Measurements from ENCODE around the gene NSMCE4A.
"Not testable (repeated sequence)": the region's sequence is repeated elsewhere in the genome, so short reads cannot be mapped to it uniquely, and the experiment has no call there.

The NSMCE4A gene

GRCh38 chr10:121974535-121975294, at the start of gene NSMCE4A:
TSS of gene NSMCE4A (minus strand) at chr10:121975217. CDS start at chr10:121975165, 52 bp downstream.
- H3K36me3 ChIP-seq (ENCODE audit: insufficient read depth, insufficient read length, low read length): peaks cover 11% of the 10 kb centered on the region
- peak; percentile 58 for DNase-seq (ENCODE audit: low read depth, low spot score)

GRCh38 chr10:122023257-122023656, 48.2 kb upstream of the NSMCE4A start:
- H3K9ac ChIP-seq (ENCODE audit: insufficient read length, low read depth); H3K4me3 ChIP-seq (ENCODE audit: insufficient read length, low read depth); H3K9me3 ChIP-seq (ENCODE audit: insufficient read depth, low read length); DNase-seq (ENCODE audit: low read depth, low spot score); H3K4me1 ChIP-seq (ENCODE audit: insufficient read depth, insufficient read length); H3K27me3 ChIP-seq (ENCODE audit: insufficient read depth, insufficient read length); H3K36me3 ChIP-seq (ENCODE audit: insufficient read depth, insufficient read length, low read length): not testable (repeated sequence)

More at GRCh38 chr10:121974535-121975294, at the start of gene NSMCE4A:
- peaks cover 3% of the 10 kb centered on the region for H3K4me1 ChIP-seq (ENCODE audit: insufficient read depth, insufficient read length)
- TF ChIP-seq ZNF274 (IDR thresholded peaks at IDR 0.05; ENCODE audit: low read depth, low read length): no peak
- no peak for TF ChIP-seq SUZ12 (IDR thresholded peaks at IDR 0.05; ENCODE audit: extremely low read depth, insufficient read depth, insufficient read length)
- TF ChIP-seq YY1 (IDR thresholded peaks at IDR 0.05; ENCODE audit: insufficient read depth, insufficient read length): no peak
- no peaks in the 10 kb centered on the region for H3K27me3 ChIP-seq (ENCODE audit: insufficient read depth, insufficient read length)
- H3K9ac ChIP-seq (ENCODE audit: insufficient read length, low read depth): peak within 1 kb of the TSS; percentile 87
- peak within 1 kb of the TSS; percentile 73 for H3K4me3 ChIP-seq (ENCODE audit: insufficient read length, low read depth)
- peaks cover 33% of the 10 kb centered on the region for H3K9me3 ChIP-seq (ENCODE audit: insufficient read depth, low read length)

GRCh38 chr10:122022276-122022675, 47.3 kb upstream of the NSMCE4A start:
- Histone ChIP-seq H3K9ac (ENCODE audit: insufficient read length, low read depth) (no peak overlapping the region), H3K4me3 (ENCODE audit: insufficient read length, low read depth) (no peak overlapping the region), H3K27me3 (ENCODE audit: insufficient read depth, insufficient read length) (no peaks in the 10 kb centered on the region), H3K9me3 (ENCODE audit: insufficient read depth, low read length) (no peaks in the 10 kb centered on the region), H3K4me1 (ENCODE audit: insufficient read depth, insufficient read length) (peaks cover 3% of the 10 kb centered on the region), H3K36me3 (ENCODE audit: insufficient read depth, insufficient read length, low read length) (no peaks in the 10 kb centered on the region)
- TF ChIP-seq ZNF274 (IDR thresholded peaks at IDR 0.05; ENCODE audit: low read depth, low read length): no peak
- no peak for TF ChIP-seq YY1 (IDR thresholded peaks at IDR 0.05; ENCODE audit: insufficient read depth, insufficient read length)
- no peak for TF ChIP-seq SUZ12 (IDR thresholded peaks at IDR 0.05; ENCODE audit: extremely low read depth, insufficient read depth, insufficient read length)
- DNase-seq (ENCODE audit: low read depth, low spot score): no peak

- Histone ChIP-seq H3K9ac (ENCODE audit: insufficient read length, low read depth) (no peak overlapping the region), H3K27me3 (ENCODE audit: insufficient read depth, insufficient read length) (no peaks in the 10 kb centered on the region), H3K9me3 (ENCODE audit: insufficient read depth, low read length) (no peaks in the 10 kb centered on the region), H3K36me3 (ENCODE audit: insufficient read depth, insufficient read length, low read length) (no peaks in the 10 kb centered on the region), H3K4me3 (ENCODE audit: insufficient read length, low read depth) (no peak overlapping the region), H3K4me1 (ENCODE audit: insufficient read depth, insufficient read length) (peaks cover 3% of the 10 kb centered on the region)
- no peak for DNase-seq (ENCODE audit: low read depth, low spot score)
- TF ChIP-seq YY1 (IDR thresholded peaks at IDR 0.05; ENCODE audit: insufficient read depth, insufficient read length): no peak
- no peak for TF ChIP-seq ZNF274 (IDR thresholded peaks at IDR 0.05; ENCODE audit: low read depth, low read length)
- TF ChIP-seq SUZ12 (IDR thresholded peaks at IDR 0.05; ENCODE audit: extremely low read depth, insufficient read depth, insufficient read length): no peak
Observed at GRCh38 chr10:122021828-122022227, 46.8 kb upstream of the NSMCE4A start.

GRCh38 chr10:122021379-122021778, 46.4 kb upstream of the NSMCE4A start:
- peaks cover 3% of the 10 kb centered on the region for H3K4me1 ChIP-seq (ENCODE audit: insufficient read depth, insufficient read length)
- no peak for TF ChIP-seq YY1 (IDR thresholded peaks at IDR 0.05; ENCODE audit: insufficient read depth, insufficient read length)
- no peak for TF ChIP-seq ZNF274 (IDR thresholded peaks at IDR 0.05; ENCODE audit: low read depth, low read length)
- no peak for TF ChIP-seq SUZ12 (IDR thresholded peaks at IDR 0.05; ENCODE audit: extremely low read depth, insufficient read depth, insufficient read length)
- H3K36me3 ChIP-seq (ENCODE audit: insufficient read depth, insufficient read length, low read length): no peaks in the 10 kb centered on the region
- H3K9ac ChIP-seq (ENCODE audit: insufficient read length, low read depth): no peak overlapping the region
- H3K27me3 ChIP-seq (ENCODE audit: insufficient read depth, insufficient read length): no peaks in the 10 kb centered on the region
- no peak overlapping the region for H3K4me3 ChIP-seq (ENCODE audit: insufficient read length, low read depth)
- DNase-seq (ENCODE audit: low read depth, low spot score): no peak
- no peaks in the 10 kb centered on the region for H3K9me3 ChIP-seq (ENCODE audit: insufficient read depth, low read length)

GRCh38 chr10:122020226-122020625, 45.2 kb upstream of the NSMCE4A start:
- Histone ChIP-seq H3K4me3 (ENCODE audit: insufficient read length, low read depth) (no peak overlapping the region), H3K9me3 (ENCODE audit: insufficient read depth, low read length) (no peaks in the 10 kb centered on the region), H3K4me1 (ENCODE audit: insufficient read depth, insufficient read length) (peaks cover 3% of the 10 kb centered on the region), H3K9ac (ENCODE audit: insufficient read length, low read depth) (no peak overlapping the region), H3K36me3 (ENCODE audit: insufficient read depth, insufficient read length, low read length) (no peaks in the 10 kb centered on the region), H3K27me3 (ENCODE audit: insufficient read depth, insufficient read length) (no peaks in the 10 kb centered on the region)
- no peak for DNase-seq (ENCODE audit: low read depth, low spot score)
- no peak for TF ChIP-seq YY1 (IDR thresholded peaks at IDR 0.05; ENCODE audit: insufficient read depth, insufficient read length)
- TF ChIP-seq ZNF274 (IDR thresholded peaks at IDR 0.05; ENCODE audit: low read depth, low read length): no peak
- no peak for TF ChIP-seq SUZ12 (IDR thresholded peaks at IDR 0.05; ENCODE audit: extremely low read depth, insufficient read depth, insufficient read length)

GRCh38 chr10:122019414-122019975, 44.5 kb upstream of the NSMCE4A start:
- Histone ChIP-seq H3K36me3 (ENCODE audit: insufficient read depth, insufficient read length, low read length) (no peaks in the 10 kb centered on the region), H3K4me3 (ENCODE audit: insufficient read length, low read depth) (no peak overlapping the region), H3K4me1 (ENCODE audit: insufficient read depth, insufficient read length) (peaks cover 3% of the 10 kb centered on the region), H3K27me3 (ENCODE audit: insufficient read depth, insufficient read length) (no peaks in the 10 kb centered on the region), H3K9ac (ENCODE audit: insufficient read length, low read depth) (peak overlapping the region; percentile 56), H3K9me3 (ENCODE audit: insufficient read depth, low read length) (no peaks in the 10 kb centered on the region)
- DNase-seq (ENCODE audit: low read depth, low spot score): no peak
- TF ChIP-seq ZNF274 (IDR thresholded peaks at IDR 0.05; ENCODE audit: low read depth, low read length) (no peak), SUZ12 (IDR thresholded peaks at IDR 0.05; ENCODE audit: extremely low read depth, insufficient read depth, insufficient read length) (no peak), YY1 (IDR thresholded peaks at IDR 0.05; ENCODE audit: insufficient read depth, insufficient read length) (no peak)

Measured in NT2/D1 (cell line).